Endothelial cell of umbilical vein (primary cell): ENCODE measurements around the gene KRTAP19-1. TPM values are rescaled to one million over a fixed set of nuclear protein-coding genes. Genes with fewer than 3 reads are reported as not detected.

ENCODE experiments used
- BruUV-seq: library from RNA; stranded (reverse); fragments of 400-500 nt; replicated peaks from 2 replicates; lab custom pipeline; 2021; lab: Mats Ljungman, UMichigan
- CTCF ChIA-PET: fragments of 300-600, 350-600 bp; sonication (Branson Sonifier 250); formaldehyde crosslinking; loops from one replicate; lab custom pipeline; 2021; ENCODE audit warnings: antibody characterized with exemption, inconsistent platforms; lab: Charles Lee
- POLR2A ChIA-PET: fragments of 300-600, 350-600 bp; sonication (Branson Sonifier 250); formaldehyde crosslinking; loops from one replicate; lab custom pipeline; 2021; ENCODE audit warnings: antibody characterized with exemption, inconsistent platforms; lab: Charles Lee
- DNase-seq: peaks from one replicate; pipeline ENCODE4 v3.0.0-alpha.2; 2011; ENCODE audit warnings: low read depth, low spot score
- FAIRE-seq: peaks from 2 replicates; lab custom pipeline; 2011; peaks lifted over from hg19 to GRCh38; lab: Jason Lieb, UNC
- H2AFZ ChIP-seq: 2 replicates; pipeline ENCODE4 v1.6.0; 2012; ENCODE audit warnings: low read depth, low read length, control low read depth, inconsistent platforms
- H3K27ac ChIP-seq: 2 replicates; pipeline ENCODE4 v1.5.1; 2011; ENCODE audit warnings: low read depth, mild to moderate bottlenecking, control low read depth, low read length, moderate library complexity; ENCODE audit not compliant: insufficient read depth
- H3K27me3 ChIP-seq, 2 experiments: 2 replicates each; pipeline versions ENCODE4 v1.6.0 to v1.6.1; 2011; ENCODE audit warnings: low read length in 2 of 2, mixed read lengths in 1 of 2; ENCODE audit not compliant: control insufficient read depth in 2 of 2, insufficient read depth in 2 of 2
- H3K36me3 ChIP-seq, 2 experiments: 2 replicates in 1 of 2; 3 replicates in 1 of 2; pipeline ENCODE4 v1.5.1; 2011; ENCODE audit warnings: low read length in 2 of 2, mild to moderate bottlenecking in 1 of 2, moderate library complexity in 1 of 2; ENCODE audit not compliant: control insufficient read depth in 2 of 2, insufficient read depth in 2 of 2; ENCODE audit errors: extremely low read depth in 1 of 2
- H3K4me1 ChIP-seq: 3 replicates; pipeline ENCODE4 v1.5.1; 2011; ENCODE audit warnings: mild to moderate bottlenecking, low read length; ENCODE audit not compliant: control insufficient read depth, insufficient read depth; ENCODE audit errors: extremely low read depth
- H3K4me2 ChIP-seq: 2 replicates; pipeline ENCODE4 v1.6.1; 2011; ENCODE audit warnings: low read length, control low read depth, mixed read lengths; ENCODE audit not compliant: insufficient read depth
- H3K4me3 ChIP-seq, 3 experiments: fragments of 200-600 bp in 1 of 3; sonication (generic), shearing (Covaris generic) in 1 of 3; replicated peaks in 1 of 3; 2 replicates each; pipeline ENCODE4 v1.5.1; 2011 to 2016; ENCODE audit warnings: control low read depth in 3 of 3, low read length in 3 of 3, mild to moderate bottlenecking in 2 of 3, inconsistent platforms in 1 of 3, low read depth in 1 of 3, moderate library complexity in 1 of 3; ENCODE audit not compliant: insufficient read depth in 1 of 3
- H3K79me2 ChIP-seq: 2 replicates; pipeline ENCODE4 v1.6.0; 2012; ENCODE audit warnings: low read length, inconsistent platforms; ENCODE audit not compliant: control insufficient read depth, insufficient read depth
- H3K9ac ChIP-seq: replicated peaks from 2 replicates; pipeline ENCODE3; 2011; ENCODE audit warnings: low read length, control low read depth; ENCODE audit not compliant: insufficient read depth; ENCODE audit errors: extremely low read depth
- H3K9me1 ChIP-seq: replicated peaks from 3 replicates; pipeline ENCODE4 v1.6.0; 2011; ENCODE audit warnings: mild to moderate bottlenecking, low read length; ENCODE audit not compliant: control insufficient read depth, insufficient read depth; ENCODE audit errors: extremely low read depth
- H3K9me3 ChIP-seq: replicated peaks from 2 replicates; pipeline ENCODE4 v1.5.1; 2012; ENCODE audit warnings: low read length, inconsistent platforms; ENCODE audit not compliant: control insufficient read depth, insufficient read depth
- H4K20me1 ChIP-seq: replicated peaks from 2 replicates; pipeline ENCODE3; 2011; ENCODE audit warnings: mild to moderate bottlenecking, low read length; ENCODE audit not compliant: control insufficient read depth, insufficient read depth; ENCODE audit errors: extremely low read depth
- EZH2 ChIP-seq: IDR thresholded peaks from 2 replicates; pipeline ENCODE4 v1.6.1; 2012; ENCODE audit warnings: borderline replicate concordance, low read depth, mild to moderate bottlenecking, moderate library complexity, low read length, inconsistent platforms; ENCODE audit not compliant: severe bottlenecking
- FOS ChIP-seq: IDR thresholded peaks from 2 replicates; pipeline ENCODE4 v1.6.1; 2011; ENCODE audit warnings: mild to moderate bottlenecking, low read length, moderate library complexity, borderline replicate concordance; ENCODE audit not compliant: insufficient read depth
- GATA2 ChIP-seq: IDR thresholded peaks from 2 replicates; pipeline ENCODE4 v1.7.0; 2011; ENCODE audit warnings: low read depth, mild to moderate bottlenecking, moderate library complexity, mixed read lengths, low read length; ENCODE audit not compliant: insufficient read length, insufficient read depth
- JUN ChIP-seq: IDR thresholded peaks from 2 replicates; pipeline ENCODE4 v1.6.1; 2011; ENCODE audit warnings: borderline replicate concordance, low read depth; ENCODE audit not compliant: insufficient read length, insufficient read depth
- MYC ChIP-seq: IDR thresholded peaks from one replicate; pipeline ENCODE4 v1.6.1; 2011; ENCODE audit warnings: mild to moderate bottlenecking, low read depth, low read length
- POLR2A ChIP-seq: IDR thresholded peaks from 2 replicates; pipeline ENCODE4 v1.6.1; 2012; ENCODE audit warnings: low read depth, mild to moderate bottlenecking, control low read depth, low read length
- POLR2AphosphoS5 ChIP-seq: IDR thresholded peaks from 2 replicates; pipeline ENCODE4 v1.6.1; 2012; ENCODE audit warnings: low read depth, mild to moderate bottlenecking, control low read depth, low read length, moderate library complexity; ENCODE audit not compliant: insufficient read depth
- dilution Hi-C: fragments of 300-500 bp; cut with MboI; formaldehyde crosslinking; loops from one replicate; pipeline ENCODE4 v1.15.0; 2019; ENCODE audit warnings: low sequenced_read_pairs; ENCODE audit not compliant: extremely low pct_ligation_motif_present
- intact Hi-C: fragments of 100-400 bp; cut with micrococcal nuclease; formaldehyde crosslinking; loops from one replicate; pipeline ENCODE4 v1.10.0; 2022
- polyA plus RNA-seq, 4 experiments: library from polyadenylated mRNA; depleted of rRNA in 3 of 4; stranded (reverse) in 3 of 4; unstranded in 1 of 4; fragments of >200 nt; gene quantifications; 2 replicates each; pipeline versions ENCODE4 v1.2.1 to v1.2.3, GENCODE V29; 2011 to 2012; ENCODE audit warnings: missing spikeins in 1 of 4
- total RNA-seq: library from RNA; stranded (reverse); gene quantifications from 2 replicates; pipeline ENCODE4 v1.2.3, GENCODE V29; 2021
- TF ChIP-seq, protein P1 (sequence below): IDR thresholded peaks from 2 replicates; pipeline ENCODE4 v1.6.1; 2011; ENCODE audit not compliant: insufficient read depth, insufficient read length
- TF ChIP-seq, protein P2 (sequence below), 2 donors: IDR thresholded peaks; 1 replicate in 1 of 2; 2 replicates in 1 of 2; pipeline ENCODE4 v1.5.1; 2011; ENCODE audit warnings: low read length in 2 of 2, mild to moderate bottlenecking in 2 of 2, moderate library complexity in 2 of 2, control low read depth in 1 of 2, inconsistent platforms in 1 of 2, low read depth in 1 of 2; ENCODE audit not compliant: insufficient read depth in 1 of 2; ENCODE audit errors: extremely low read depth in 1 of 2

The KRTAP19-1 gene
- total and polyA plus RNA-seq, 2 donors (not counting 3 experiments of a cell fraction or from before 2014, with no cell fraction given), result not detected

DNA sequence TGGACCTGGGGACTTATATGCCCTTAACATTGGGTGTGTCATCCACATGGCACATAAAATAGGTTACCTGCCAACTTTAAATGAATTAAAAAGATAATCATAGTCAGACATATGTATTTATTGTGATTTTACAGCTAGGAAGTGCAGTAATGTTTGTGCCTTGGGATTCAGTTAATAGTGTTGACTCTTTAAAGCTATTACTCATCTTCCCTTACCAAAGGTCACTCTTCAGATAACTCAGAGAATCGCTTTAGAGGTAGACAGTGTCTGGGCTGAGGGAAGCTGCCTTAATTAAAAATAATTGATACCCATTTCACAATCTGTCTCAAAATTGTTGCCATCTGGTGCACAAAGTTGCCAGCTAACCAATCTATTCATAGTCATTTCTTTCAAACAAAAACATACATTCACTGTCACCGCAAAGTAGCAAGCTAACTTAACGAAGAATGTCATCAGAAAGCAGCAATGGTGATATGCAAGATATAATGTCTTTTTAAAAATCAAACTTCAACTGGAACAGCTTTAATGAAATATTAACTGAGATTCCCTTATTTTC is 43.1 kb downstream of the KRTAP19-1 start:
- TF ChIP-seq POLR2AphosphoS5 (no peak), MYC (no peak), EZH2 (no peak), GATA2 (no peak), POLR2A (no peak), JUN (no peak), FOS (no peak)
- TF ChIP-seq, protein P1, sequence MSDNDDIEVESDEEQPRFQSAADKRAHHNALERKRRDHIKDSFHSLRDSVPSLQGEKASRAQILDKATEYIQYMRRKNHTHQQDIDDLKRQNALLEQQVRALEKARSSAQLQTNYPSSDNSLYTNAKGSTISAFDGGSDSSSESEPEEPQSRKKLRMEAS, result no peak
- TF ChIP-seq, protein P2, sequence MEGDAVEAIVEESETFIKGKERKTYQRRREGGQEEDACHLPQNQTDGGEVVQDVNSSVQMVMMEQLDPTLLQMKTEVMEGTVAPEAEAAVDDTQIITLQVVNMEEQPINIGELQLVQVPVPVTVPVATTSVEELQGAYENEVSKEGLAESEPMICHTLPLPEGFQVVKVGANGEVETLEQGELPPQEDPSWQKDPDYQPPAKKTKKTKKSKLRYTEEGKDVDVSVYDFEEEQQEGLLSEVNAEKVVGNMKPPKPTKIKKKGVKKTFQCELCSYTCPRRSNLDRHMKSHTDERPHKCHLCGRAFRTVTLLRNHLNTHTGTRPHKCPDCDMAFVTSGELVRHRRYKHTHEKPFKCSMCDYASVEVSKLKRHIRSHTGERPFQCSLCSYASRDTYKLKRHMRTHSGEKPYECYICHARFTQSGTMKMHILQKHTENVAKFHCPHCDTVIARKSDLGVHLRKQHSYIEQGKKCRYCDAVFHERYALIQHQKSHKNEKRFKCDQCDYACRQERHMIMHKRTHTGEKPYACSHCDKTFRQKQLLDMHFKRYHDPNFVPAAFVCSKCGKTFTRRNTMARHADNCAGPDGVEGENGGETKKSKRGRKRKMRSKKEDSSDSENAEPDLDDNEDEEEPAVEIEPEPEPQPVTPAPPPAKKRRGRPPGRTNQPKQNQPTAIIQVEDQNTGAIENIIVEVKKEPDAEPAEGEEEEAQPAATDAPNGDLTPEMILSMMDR (IDR thresholded peaks at IDR 0.05; ENCODE audit: extremely low read depth in 1 of 2, insufficient read depth in 1 of 2, low read depth in 1 of 2, low read length in 2 of 2), result no peak
- DNase-seq (no peak), FAIRE-seq (no peak)
- BruUV-seq, result no TSS peak
- Histone ChIP-seq H3K4me2 (no peak overlapping the region), H3K4me1 (no peaks in the 10 kb centered on the region), H3K79me2 (no peaks in the 10 kb centered on the region), H3K27me3 (no peaks in the 10 kb centered on the region), H3K9me1 (no peaks in the 10 kb centered on the region), H3K9ac (no peak overlapping the region), H3K36me3 (no peaks in the 10 kb centered on the region), H2AFZ (no peak overlapping the region), H3K4me3 (no peak overlapping the region), H4K20me1 (no peaks in the 10 kb centered on the region), H3K27ac (no peak overlapping the region), H3K9me3 (peaks cover 1% of the 10 kb centered on the region)
- POLR2A ChIA-PET, result no interaction called here
- CTCF ChIA-PET, result no interaction called here
- dilution Hi-C loops (no loop called here), intact Hi-C loops (no loop called here)
